HG02884 (cell line): ENCODE results near the gene SDS.
A peak's percentile ranks its signal among the peaks of the same experiment; 100 is the strongest.
"Not testable (repeated sequence)": the region's sequence is repeated elsewhere in the genome, so short reads cannot be mapped to it uniquely, and the experiment has no call there.

Experiments used
- ATAC-seq: cut with Tn5 transposase; IDR thresholded peaks from one replicate; pipeline ENCODE4 v1.9.1; 2021; ENCODE audit warnings: mild to moderate bottlenecking, moderate library complexity; ENCODE audit not compliant: unreplicated experiment

The SDS gene

GRCh38 chr12:113381220-113381619 is 22.5 kb downstream of the SDS start:
- no peak for ATAC-seq

GRCh38 chr12:113378291-113378690 is 25.4 kb downstream of the SDS start:
- ATAC-seq = no peak

- no peak for ATAC-seq
Observed at GRCh38 chr12:113374823-113375428, 28.8 kb downstream of the SDS start.

- ATAC-seq = no peak
Observed at GRCh38 chr12:113373969-113374368, 29.7 kb downstream of the SDS start.

GRCh38 chr12:113373440-113373839 is 30.2 kb downstream of the SDS start:
- ATAC-seq = no peak

- no peak for ATAC-seq
Observed at GRCh38 chr12:113372371-113372770, 31.3 kb downstream of the SDS start.

- ATAC-seq = no peak
Observed at GRCh38 chr12:113371808-113372207, 31.9 kb downstream of the SDS start.

- ATAC-seq = no peak
Observed at GRCh38 chr12:113370923-113371682, 32.6 kb downstream of the SDS start.

- ATAC-seq = no peak
Observed at GRCh38 chr12:113369391-113369985, 34.2 kb downstream of the SDS start.

- ATAC-seq = no peak
Observed at GRCh38 chr12:113368331-113368730, 35.4 kb downstream of the SDS start.

- ATAC-seq = no peak
Observed at GRCh38 chr12:113366827-113367226, 36.9 kb downstream of the SDS start.

GRCh38 chr12:113365639-113366395 is 37.9 kb downstream of the SDS start:
- ATAC-seq = no peak

GRCh38 chr12:113364698-113365097 is 39.0 kb downstream of the SDS start:
- ATAC-seq = no peak

- no peak for ATAC-seq
Observed at GRCh38 chr12:113361574-113362370, 41.9 kb downstream of the SDS start.

- ATAC-seq = no peak
Observed at GRCh38 chr12:113359939-113360748, 43.5 kb downstream of the SDS start.

GRCh38 chr12:113359133-113359938 is 44.4 kb downstream of the SDS start:
- no peak for ATAC-seq

- peak; percentile 86 for ATAC-seq
Observed at GRCh38 chr12:113358381-113359132, 45.1 kb downstream of the SDS start, which contains the start of gene PLBD2. Gene PLBD2 (plus strand): TSS chr12:113358587. CDS start chr12:113358601, 14 bp downstream.

- not testable (repeated sequence) for ATAC-seq
Observed at GRCh38 chr12:113354192-113354591, 49.5 kb downstream of the SDS start.
